Amniotic epithelial cell (primary cell): Measurements from ENCODE around the gene COL1A1.

Experiments
- DNase-seq: peaks from one replicate; pipeline ENCODE4 v3.0.0-alpha.2; 2010; ENCODE audit warnings: low read depth

Gene COL1A1

GRCh38 chr17:50172130-50172529 is 29.3 kb downstream of the COL1A1 start:
- no peak for DNase-seq

DNA sequence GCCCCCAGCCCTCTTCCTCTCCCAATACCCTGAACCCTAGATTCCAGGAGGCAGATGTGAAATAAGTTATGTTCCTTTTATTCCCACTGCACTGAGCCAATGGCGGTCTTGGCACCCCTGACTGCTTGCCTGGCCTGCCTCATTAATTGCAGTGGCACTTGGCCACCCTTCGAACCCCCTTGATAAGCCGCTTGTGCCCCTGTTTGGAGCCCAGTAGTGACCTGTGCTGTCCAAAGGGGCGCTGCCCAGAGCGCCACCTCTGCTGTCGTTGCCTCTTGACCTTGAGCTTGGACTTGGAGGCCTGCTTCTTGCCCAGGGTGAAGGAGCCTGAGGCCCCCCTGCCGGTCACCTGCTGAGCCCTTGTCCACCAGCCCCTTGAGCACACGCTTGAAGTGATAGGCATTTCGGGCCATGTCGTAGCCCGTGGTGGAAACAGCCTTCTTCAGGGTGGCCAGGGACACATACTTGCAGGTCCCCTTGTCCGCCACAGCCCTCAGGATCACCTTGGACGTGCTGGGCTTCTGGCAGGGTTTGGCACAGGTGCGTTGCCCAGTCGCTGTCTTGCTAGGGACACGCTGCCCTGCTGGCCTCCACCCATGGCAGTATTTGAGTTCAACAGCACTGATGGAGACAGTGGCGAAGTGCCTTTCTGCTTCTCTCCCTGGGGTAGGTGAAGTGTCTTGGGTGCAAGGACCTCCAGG is 29.9 kb downstream of the COL1A1 start:
- no peak for DNase-seq

GRCh38 chr17:50170662-50171370 is 30.6 kb downstream of the COL1A1 start:
- DNase-seq: no peak

DNA sequence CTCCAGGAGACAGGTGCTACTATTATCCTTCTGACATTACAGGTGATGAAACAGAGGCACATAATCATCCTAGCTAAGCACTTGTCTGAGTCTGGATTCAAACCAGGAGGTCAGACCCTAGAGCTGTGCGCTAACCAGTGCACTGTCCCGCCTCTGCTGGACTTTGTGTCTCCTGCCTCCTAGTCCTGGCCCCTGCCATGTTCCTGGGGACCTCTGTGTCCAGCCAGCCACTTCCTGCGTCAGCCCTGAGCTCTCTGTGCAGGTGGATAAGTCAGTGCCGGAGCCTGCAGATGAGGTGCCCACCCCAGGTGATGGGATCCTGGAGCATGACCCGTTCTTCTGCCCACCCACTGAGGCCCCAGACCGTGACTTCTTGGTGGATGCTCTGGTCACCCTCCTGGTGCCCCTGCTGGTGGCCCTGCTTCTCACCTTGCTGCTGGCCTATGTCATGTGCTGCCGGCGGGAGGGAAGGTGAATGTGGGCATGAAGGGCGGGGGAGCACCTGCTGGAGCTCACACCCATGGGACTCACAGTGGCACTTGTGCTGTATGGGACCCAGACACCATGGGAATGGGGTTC is 31.5 kb downstream of the COL1A1 start:
- no peak for DNase-seq

DNA sequence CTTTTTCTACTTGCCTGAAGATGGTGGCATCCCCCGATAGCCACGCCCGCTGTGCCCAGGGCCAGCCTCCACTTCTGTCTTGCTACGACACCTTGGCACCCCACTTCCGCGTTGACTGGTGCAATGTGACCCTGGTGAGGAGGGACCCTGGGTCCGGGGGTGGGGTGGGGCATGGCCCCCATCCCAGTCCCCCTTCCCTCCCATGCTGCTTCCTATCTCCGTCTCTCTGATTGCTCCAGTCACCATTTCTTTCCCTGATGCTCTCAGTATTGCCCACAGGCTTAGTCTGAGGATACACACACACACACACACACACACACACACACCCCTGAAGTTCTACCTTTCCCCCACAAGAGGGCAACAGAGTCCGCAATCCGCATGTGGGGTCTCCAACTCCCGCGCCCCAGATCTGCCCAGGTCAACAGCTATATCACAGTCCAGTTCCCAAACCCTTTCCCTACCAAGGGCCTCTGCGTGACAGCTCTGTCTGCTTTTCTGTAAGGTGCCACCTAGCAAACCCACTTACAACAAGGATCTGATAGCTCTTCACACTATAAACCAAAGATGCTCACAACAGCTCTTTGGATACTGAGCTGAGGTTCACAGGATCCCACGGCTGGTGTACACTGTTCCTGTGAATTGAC is 32.2 kb downstream of the COL1A1 start:
- peak; percentile 70 for DNase-seq

- DNase-seq: no peak
Measured at GRCh38 chr17:50168319-50168718, 33.1 kb downstream of the COL1A1 start.

GRCh38 chr17:50167371-50167770 is 34.1 kb downstream of the COL1A1 start:
- no peak for DNase-seq

- DNase-seq: no peak
Measured at GRCh38 chr17:50166518-50167181, 34.8 kb downstream of the COL1A1 start.

DNA sequence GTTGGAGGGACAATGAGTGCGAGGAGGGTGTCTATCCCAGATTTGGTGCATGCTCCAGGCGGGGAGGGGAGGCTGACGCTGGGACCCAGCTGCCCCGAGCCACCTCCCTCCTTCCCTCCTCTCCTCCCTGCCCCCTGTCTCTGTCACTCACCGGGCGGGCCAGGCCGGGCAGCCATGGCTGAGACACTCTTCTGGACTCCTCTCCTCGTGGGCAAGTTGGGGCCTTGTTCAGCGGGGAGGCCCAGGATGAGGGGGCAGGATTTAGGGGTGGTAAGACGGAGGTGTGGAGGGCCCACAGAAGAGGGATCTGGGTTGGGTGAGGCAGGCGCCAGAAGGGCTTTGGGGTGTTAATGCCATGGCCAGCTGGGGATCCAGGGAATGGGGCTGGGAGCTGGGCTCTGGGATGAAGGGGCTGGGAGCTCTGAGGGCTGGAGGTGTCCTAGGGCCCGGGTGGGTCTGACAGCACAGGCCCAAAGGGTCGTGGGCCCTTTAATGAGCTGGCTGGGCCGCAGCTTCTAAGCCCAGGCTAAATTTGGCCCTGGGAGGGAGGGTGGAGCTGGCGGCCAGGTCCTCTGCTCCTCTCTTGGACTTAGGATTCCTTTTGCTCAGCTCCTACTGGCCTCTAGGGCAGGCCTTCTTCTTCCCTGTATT is 35.4 kb downstream of the COL1A1 start, which contains the start of gene SGCA:
TSS of gene SGCA (plus strand) at position 139 of the 651 bp plus-strand sequence. CDS start at position 175, 36 bp downstream.
- no peak for DNase-seq

DNA sequence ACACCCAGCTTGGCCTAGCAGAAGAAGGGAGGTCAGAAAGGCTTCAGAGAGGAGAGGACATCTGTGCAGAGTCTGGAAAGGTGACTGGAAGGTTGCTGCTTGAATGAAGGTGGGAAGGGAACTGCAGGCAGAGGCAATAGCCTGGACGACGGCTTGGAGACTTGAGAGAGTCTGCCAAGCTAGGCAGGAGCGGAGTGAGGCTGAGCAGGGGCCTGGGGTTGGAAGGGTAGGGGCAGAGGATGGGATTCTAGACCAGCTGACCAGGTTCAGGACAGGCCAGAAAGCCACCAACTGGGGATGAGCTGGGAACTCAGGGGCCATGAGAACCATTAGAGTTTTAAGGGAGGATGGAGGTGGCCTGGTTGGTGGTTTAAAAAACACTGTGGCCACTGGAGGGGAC is 36.0 kb downstream of the COL1A1 start:
- no peak for DNase-seq

GRCh38 chr17:50165066-50165465 is 36.4 kb downstream of the COL1A1 start:
- DNase-seq: no peak

GRCh38 chr17:50164697-50164988 is 36.8 kb downstream of the COL1A1 start:
- DNase-seq: no peak

DNA sequence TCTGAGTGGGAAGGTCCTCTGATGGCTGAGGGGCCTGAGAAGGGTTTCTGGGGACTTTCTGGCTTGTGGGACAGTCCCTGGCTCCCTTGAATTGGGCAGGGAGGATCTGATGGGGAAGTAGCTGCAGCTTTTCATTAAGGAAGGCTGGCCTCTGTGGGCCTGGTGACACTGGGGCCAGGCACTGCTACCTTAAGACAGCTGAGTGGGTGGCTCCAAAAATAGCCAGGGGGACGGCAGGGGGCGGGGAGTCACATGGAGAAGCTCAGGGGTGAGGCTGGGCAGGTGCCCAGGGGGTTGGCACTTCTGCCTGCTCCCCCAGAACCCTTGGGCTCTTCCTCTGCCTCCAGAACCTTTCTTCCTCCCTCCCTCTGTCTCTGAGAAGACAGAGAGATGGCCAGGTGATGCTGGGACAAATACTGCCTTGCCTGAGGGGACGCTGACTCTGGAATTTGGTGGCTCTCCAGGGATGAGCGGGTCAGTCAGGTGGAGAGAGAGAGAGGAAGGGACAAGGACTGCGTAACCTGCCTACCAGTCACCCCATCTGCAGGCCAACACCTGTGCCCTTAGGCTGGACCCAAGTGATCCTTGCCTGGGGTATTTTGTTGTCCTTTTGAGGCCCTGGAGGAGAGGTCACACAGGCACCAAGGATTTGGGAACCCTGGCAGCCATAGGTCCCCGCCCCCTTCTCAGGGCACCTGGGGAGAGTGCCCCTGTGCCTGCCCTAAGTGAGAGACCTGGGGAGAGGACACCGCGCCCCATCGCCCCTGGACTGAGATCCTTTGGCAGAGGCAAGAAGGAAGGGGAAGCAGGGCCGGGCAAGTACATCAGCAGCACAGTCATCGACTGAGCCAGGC is 37.4 kb downstream of the COL1A1 start:
- DNase-seq: no peak

DNA sequence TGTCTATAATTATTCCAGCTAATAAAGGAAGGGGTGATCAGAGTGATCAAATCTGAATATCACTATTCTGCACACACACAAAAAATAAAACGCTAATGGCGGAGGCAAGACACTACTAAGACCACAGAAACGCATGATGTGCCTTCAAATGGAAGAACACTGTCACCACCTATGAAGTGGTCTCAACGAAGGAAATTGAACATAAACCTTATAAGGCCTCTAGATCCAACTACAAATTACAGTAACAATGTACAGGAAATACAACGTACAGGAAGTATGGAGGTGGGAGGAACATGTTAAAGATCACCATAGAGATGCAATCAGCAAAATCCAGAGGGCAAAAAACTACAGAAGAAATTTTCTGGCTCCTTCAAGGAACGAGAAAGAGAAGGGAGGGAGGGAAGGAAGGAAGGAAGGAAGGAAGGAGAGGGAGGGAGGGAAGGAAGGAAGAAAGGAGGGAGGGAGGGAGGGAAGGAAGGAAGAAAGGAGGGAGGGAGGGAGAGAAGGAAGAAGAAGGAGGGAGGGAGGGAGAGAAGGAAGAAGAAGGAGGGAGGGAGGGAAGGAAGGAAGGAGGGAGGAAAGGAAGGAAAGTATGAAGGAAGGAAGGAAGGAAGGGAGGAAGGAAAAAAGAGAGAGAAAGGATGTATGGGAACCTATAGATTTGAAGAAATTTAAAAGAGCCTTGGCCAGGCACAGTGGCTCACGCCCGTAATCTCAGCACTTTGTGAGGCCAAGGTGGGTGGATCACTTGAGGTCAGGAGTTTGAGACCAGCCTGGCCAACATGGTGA is 38.8 kb downstream of the COL1A1 start:
- no peak for DNase-seq

GRCh38 chr17:50161911-50162288 is 39.5 kb downstream of the COL1A1 start:
- no peak for DNase-seq

GRCh38 chr17:50161023-50161910 is 40.2 kb downstream of the COL1A1 start:
- DNase-seq: peak; percentile 74

DNA sequence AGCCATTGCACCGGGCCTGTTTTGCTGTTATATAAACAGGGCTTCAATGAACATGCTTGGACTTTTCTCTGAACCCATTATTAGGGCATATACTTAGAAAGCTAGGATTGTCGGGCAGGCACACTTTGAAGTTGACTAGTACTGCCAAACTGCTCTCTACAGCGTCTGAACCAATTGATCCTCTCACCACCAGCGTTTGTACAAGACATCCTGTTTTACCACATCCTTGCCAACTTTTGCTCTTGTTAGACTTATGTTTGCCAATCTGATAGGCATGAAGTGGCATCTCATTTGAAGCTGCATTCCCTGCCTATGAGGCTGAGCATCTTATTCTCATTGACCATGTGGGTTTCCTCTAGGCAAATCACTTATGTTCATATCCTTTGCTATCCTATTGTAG is 43.5 kb downstream of the COL1A1 start:
- DNase-seq: no peak

GRCh38 chr17:50155115-50155819 is 46.2 kb downstream of the COL1A1 start:
- peak; percentile 92 for DNase-seq
